ENCODE measurements around the gene WDR77. TPM values are rescaled to one million over a fixed set of nuclear protein-coding genes. Genes with fewer than 3 reads are reported as not detected.

The WDR77 gene
- total RNA-seq, 3 donors from 2014 or later = 22.7 to 33.8 (median 30.2) TPM

DNA sequence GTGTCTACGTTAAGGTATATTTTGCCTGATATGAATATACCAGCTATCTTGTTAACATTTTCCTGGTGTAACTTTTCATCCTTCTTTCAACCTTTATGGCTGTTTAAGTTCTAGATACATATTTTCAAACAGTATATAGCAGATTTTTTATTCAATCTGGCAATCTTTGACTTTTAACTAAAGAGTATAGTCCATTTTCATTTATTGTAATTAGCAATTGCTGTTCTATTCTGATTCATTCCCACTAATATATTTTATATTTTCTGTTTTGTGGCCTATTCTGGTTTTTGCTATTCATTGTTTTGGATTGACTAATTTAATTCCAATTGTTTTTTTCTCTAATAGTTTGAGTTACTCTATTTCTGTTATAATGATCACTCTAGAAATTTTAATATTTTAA, 17.4 kb upstream of the WDR77 start:
- no peaks in the 10 kb centered on the region for H3K9me3 ChIP-seq
- TF ChIP-seq POLR2A (IDR thresholded peaks at IDR 0.05) (no peak), POLR2AphosphoS5 (IDR thresholded peaks at IDR 0.05) (no peak)
- TF ChIP-seq, protein P1, sequence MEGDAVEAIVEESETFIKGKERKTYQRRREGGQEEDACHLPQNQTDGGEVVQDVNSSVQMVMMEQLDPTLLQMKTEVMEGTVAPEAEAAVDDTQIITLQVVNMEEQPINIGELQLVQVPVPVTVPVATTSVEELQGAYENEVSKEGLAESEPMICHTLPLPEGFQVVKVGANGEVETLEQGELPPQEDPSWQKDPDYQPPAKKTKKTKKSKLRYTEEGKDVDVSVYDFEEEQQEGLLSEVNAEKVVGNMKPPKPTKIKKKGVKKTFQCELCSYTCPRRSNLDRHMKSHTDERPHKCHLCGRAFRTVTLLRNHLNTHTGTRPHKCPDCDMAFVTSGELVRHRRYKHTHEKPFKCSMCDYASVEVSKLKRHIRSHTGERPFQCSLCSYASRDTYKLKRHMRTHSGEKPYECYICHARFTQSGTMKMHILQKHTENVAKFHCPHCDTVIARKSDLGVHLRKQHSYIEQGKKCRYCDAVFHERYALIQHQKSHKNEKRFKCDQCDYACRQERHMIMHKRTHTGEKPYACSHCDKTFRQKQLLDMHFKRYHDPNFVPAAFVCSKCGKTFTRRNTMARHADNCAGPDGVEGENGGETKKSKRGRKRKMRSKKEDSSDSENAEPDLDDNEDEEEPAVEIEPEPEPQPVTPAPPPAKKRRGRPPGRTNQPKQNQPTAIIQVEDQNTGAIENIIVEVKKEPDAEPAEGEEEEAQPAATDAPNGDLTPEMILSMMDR (IDR thresholded peaks at IDR 0.05) = no peak
- intact Hi-C loops (cut with DNase I; ENCODE audit: low total_unique reads) = no loop called here
- no peaks in the 10 kb centered on the region for H3K4me1 ChIP-seq
- peaks cover 16% of the 10 kb centered on the region for H3K36me3 ChIP-seq
- no peak overlapping the region for H3K27ac ChIP-seq
- DNase-seq (ENCODE audit: low spot score in 2 of 2) = no peak
- H3K4me3 ChIP-seq = no peak overlapping the region
- H3K27me3 ChIP-seq = no peaks in the 10 kb centered on the region

DNA sequence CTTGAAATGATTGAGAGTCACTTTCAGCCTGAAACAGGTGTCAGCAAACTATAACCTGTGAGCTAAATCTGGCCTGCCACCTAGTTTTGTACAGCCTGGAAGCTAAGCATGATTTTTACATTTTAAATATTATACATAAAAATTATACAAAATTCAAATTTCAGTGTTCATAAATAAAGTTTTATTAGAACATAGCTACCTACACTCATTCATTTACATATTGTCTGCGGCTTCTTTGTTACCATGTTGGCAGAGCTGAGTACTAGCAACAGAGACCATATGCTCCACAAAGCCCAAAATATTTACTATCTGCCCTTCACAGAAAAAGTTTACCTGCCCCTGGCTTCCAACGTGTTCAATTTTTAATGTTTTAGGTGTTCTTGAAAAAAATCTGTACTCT, 16.7 kb upstream of the WDR77 start:
- DNase-seq (ENCODE audit: low spot score in 2 of 2) = no peak
- H3K36me3 ChIP-seq = peaks cover 16% of the 10 kb centered on the region
- intact Hi-C loops (cut with DNase I; ENCODE audit: low total_unique reads) = no loop called here
- TF ChIP-seq POLR2A (IDR thresholded peaks at IDR 0.05) = no peak
- TF ChIP-seq, protein P1 (IDR thresholded peaks at IDR 0.05) = no peak
- no peak for TF ChIP-seq POLR2AphosphoS5 (IDR thresholded peaks at IDR 0.05)
- no peaks in the 10 kb centered on the region for H3K9me3 ChIP-seq
- no peaks in the 10 kb centered on the region for H3K27me3 ChIP-seq
- no peak overlapping the region for H3K27ac ChIP-seq
- H3K4me1 ChIP-seq = no peaks in the 10 kb centered on the region
- H3K4me3 ChIP-seq = no peak overlapping the region

DNA sequence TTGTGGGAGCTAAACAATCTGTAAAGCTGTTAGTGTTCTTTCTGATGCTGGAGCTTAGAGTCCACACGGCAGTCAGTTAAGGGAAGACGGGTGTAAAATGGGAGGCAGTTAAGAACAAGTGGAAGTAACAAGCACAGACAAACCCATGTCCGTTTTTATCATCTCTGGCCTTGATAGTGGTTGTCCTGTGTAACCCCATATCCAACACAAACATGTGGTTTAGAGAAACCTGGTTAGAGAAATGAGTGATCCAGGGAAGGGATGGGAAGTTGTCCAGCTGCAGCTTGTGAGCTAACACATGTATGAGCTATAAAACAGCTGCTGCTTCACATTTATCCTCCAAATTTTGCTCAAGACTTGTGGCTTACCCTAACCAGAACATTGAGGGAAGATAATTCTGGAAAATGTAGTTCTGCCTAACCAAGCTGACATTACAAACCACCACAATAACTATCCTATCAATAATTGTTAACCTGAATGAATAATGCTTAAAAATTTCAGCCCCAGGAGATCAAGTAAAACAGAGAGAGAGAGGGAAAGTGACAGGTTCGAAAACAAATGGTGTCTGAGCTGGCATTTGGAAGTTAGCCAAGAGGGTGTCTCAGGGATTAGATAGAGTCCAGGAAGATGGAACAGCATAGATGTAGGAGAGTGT, 14.1 kb upstream of the WDR77 start:
- DNase-seq (ENCODE audit: low spot score in 2 of 2) = no peak
- TF ChIP-seq, protein P1 (IDR thresholded peaks at IDR 0.05) = no peak
- no peak for TF ChIP-seq POLR2AphosphoS5 (IDR thresholded peaks at IDR 0.05)
- no peak for TF ChIP-seq POLR2A (IDR thresholded peaks at IDR 0.05)
- peaks cover 14% of the 10 kb centered on the region for H3K36me3 ChIP-seq
- no peaks in the 10 kb centered on the region for H3K9me3 ChIP-seq
- intact Hi-C loops (cut with DNase I; ENCODE audit: low total_unique reads) = no loop called here
- H3K4me3 ChIP-seq = no peak overlapping the region
- no peaks in the 10 kb centered on the region for H3K27me3 ChIP-seq
- H3K4me1 ChIP-seq = no peaks in the 10 kb centered on the region
- no peak overlapping the region for H3K27ac ChIP-seq

DNA sequence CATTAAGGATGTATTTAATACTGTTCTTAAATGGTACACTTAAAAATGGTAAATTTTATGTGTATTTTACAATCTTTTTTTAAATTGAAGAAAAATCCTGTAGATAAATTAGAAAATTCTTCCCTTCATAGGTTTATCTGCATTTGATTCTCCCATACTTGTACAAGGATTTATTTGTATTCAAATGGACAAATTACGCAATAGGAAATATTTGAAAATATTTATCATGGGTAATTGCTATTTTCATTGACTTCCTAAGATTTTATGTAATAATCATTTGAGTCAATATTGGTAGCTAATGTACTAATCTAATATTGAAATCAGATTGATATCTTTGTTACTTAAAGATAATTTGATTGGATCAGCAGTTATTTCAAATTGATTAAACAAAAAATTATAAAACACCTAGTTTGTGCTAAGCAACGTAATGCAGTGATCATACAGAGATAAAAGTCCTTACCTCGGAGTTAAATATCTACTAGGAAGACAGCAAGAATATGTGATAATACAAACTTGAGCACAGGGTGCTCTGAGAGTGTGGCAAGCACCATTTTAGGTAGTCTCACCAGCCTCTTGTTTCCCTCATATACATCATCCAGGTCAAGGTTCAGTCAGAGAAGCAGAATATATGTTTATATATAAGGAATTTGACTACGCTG, 13.4 kb upstream of the WDR77 start:
- H3K27me3 ChIP-seq = no peaks in the 10 kb centered on the region
- H3K36me3 ChIP-seq = peaks cover 15% of the 10 kb centered on the region
- no peak overlapping the region for H3K27ac ChIP-seq
- no peaks in the 10 kb centered on the region for H3K4me1 ChIP-seq
- no peaks in the 10 kb centered on the region for H3K9me3 ChIP-seq
- no peak overlapping the region for H3K4me3 ChIP-seq
- intact Hi-C loops (cut with DNase I; ENCODE audit: low total_unique reads) = no loop called here
- no peak for TF ChIP-seq POLR2AphosphoS5 (IDR thresholded peaks at IDR 0.05)
- no peak for TF ChIP-seq POLR2A (IDR thresholded peaks at IDR 0.05)
- TF ChIP-seq, protein P1 (IDR thresholded peaks at IDR 0.05) = no peak
- DNase-seq (ENCODE audit: low spot score in 2 of 2) = no peak

DNA sequence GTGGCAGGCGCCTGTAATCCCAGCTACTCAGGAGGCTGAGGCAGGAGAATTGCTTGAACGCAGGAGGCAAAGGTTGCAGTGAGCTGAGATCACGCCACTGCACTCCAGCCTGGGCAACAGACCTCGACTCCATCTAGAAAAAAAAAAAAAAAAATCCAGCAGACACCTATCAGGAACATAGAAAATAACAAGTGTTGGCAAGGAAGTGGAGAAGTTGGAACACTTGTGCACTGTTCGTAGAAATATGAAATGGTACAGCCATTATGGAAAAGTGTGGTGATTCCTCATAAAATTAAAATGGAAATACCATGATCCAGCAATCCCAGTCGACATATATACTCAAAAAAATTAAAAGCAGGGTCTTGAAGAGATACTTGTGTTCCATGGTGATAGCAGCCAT, 12.7 kb upstream of the WDR77 start:
- Histone ChIP-seq H3K4me1 (no peaks in the 10 kb centered on the region), H3K27me3 (no peaks in the 10 kb centered on the region), H3K4me3 (no peak overlapping the region), H3K9me3 (no peaks in the 10 kb centered on the region), H3K36me3 (peaks cover 17% of the 10 kb centered on the region), H3K27ac (no peak overlapping the region)
- TF ChIP-seq POLR2AphosphoS5 (IDR thresholded peaks at IDR 0.05) = no peak
- TF ChIP-seq, protein P1 (IDR thresholded peaks at IDR 0.05) = no peak
- TF ChIP-seq POLR2A (IDR thresholded peaks at IDR 0.05) = no peak
- intact Hi-C loops (cut with DNase I; ENCODE audit: low total_unique reads) = no loop called here
- DNase-seq (ENCODE audit: low spot score in 2 of 2) = no peak
